ENCODE results near the gene GNE. TPM values are rescaled to one million over a fixed set of nuclear protein-coding genes. Genes with fewer than 3 reads are reported as not detected.

The GNE gene
- total and polyA plus RNA-seq, 2 of the 8 experiments (the other 6 are each of a cell fraction or from before 2014, with no cell fraction given), result 5.1 to 11.1 TPM

GRCh38 chr9:36280989-36281388 lies 22.7 kb upstream of the GNE start (continued):
- TF ChIP-seq CTCF (IDR thresholded peaks at IDR 0.05; ENCODE audit: control extremely low read depth in 1 of 3, insufficient read depth in 1 of 3, low read depth in 1 of 3, low read length in 3 of 3) (no peak), FOSL1 (IDR thresholded peaks at IDR 0.05; ENCODE audit: insufficient read depth, low read depth, low read length) (no peak)

Measured in H1 (cell line).